ENCODE results near the gene GRM4. TPM values are rescaled to one million over a fixed set of nuclear protein-coding genes. Genes with fewer than 3 reads are reported as not detected.
"Not testable (repeated sequence)": the region's sequence is repeated elsewhere in the genome, so short reads cannot be mapped to it uniquely, and the experiment has no call there.

The GRM4 gene
- total and polyA plus RNA-seq, 11 donors: 0.20 TPM; not detected in 10

GRCh38 chr6:34020278-34020677, 125.6 kb downstream of the GRM4 start:
- TF ChIP-seq, protein P1, sequence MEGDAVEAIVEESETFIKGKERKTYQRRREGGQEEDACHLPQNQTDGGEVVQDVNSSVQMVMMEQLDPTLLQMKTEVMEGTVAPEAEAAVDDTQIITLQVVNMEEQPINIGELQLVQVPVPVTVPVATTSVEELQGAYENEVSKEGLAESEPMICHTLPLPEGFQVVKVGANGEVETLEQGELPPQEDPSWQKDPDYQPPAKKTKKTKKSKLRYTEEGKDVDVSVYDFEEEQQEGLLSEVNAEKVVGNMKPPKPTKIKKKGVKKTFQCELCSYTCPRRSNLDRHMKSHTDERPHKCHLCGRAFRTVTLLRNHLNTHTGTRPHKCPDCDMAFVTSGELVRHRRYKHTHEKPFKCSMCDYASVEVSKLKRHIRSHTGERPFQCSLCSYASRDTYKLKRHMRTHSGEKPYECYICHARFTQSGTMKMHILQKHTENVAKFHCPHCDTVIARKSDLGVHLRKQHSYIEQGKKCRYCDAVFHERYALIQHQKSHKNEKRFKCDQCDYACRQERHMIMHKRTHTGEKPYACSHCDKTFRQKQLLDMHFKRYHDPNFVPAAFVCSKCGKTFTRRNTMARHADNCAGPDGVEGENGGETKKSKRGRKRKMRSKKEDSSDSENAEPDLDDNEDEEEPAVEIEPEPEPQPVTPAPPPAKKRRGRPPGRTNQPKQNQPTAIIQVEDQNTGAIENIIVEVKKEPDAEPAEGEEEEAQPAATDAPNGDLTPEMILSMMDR (IDR thresholded peaks at IDR 0.05): no peak
- no peak for TF ChIP-seq POLR2A (IDR thresholded peaks at IDR 0.05)
- H3K27ac ChIP-seq: no peak overlapping the region
- H3K27me3 ChIP-seq: peaks cover 0 to 36% (median 3%) of the 10 kb centered on the region in 9 donors
- peaks cover 0 to 3% (median 0%) of the 10 kb centered on the region in 12 donors for H3K9me3 ChIP-seq
- DNase-seq: no peak
- intact Hi-C loops (cut with DNase I): loop anchor here in 2 of 10 donors (10.0 kb wide), 1 partner anchor 435 kb away; the partner anchor contains the start of gene BAK1 (in 2 of the 2)
- no peak overlapping the region for H3K4me3 ChIP-seq
- no peak for ATAC-seq
- WGBS, 4 donors: 86 to 95% (median 89%) methylated on average over 4 to 5 of the region's 5 CpGs
- no peaks in the 10 kb centered on the region for H3K4me1 ChIP-seq
- H3K36me3 ChIP-seq: no peaks in the 10 kb centered on the region

DNA sequence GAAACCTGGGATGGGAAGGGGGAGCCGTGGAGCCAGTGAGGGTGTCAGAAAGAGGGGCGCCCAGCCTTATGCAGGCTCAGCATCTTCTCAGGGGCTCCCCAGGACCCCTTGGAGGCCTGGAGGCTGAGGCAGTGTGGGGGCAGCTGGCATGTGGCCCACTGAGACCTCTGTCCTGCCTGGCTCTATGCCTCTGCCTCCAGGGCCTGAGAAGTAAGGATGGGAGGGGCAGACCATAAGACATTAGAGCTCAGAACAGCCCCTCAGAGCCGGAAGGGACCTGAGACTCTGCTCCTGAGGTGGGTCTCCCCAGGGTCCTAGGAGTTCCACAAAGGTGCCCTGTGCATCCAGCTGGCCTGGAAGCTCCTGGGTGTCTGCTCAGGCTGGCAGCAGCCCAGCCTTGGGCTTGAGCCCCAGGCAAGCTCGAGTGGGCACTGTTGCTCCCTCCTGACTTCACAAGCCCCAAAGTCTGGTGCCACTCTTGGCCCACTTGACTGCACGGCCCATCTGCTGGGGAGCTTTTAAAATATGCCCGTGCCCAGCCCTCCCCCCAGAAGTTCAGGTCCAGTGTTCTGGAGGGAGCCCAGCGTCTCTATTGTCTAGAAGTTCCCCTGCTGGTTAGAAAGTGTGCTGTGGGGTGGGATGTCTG, 126.8 kb downstream of the GRM4 start:
- WGBS, 4 donors: 70 to 73% (median 72%) methylated on average over 5 to 7 of the region's 7 CpGs

GRCh38 chr6:34018026-34018425, 127.9 kb downstream of the GRM4 start:
- ATAC-seq: no peak
- TF ChIP-seq, protein P1 (IDR thresholded peaks at IDR 0.05): no peak
- no peak for TF ChIP-seq POLR2A (IDR thresholded peaks at IDR 0.05)
- 71 to 79% (median 74%) methylated on average over 6 of the region's 6 CpGs for WGBS, 4 donors
- Histone ChIP-seq H3K9me3 (no peaks in the 10 kb centered on the region), H3K27ac (no peak overlapping the region), H3K4me1 (no peaks in the 10 kb centered on the region), H3K27me3 (peaks cover 0 to 24% (median 0%) of the 10 kb centered on the region in 9 donors), H3K36me3 (no peaks in the 10 kb centered on the region), H3K4me3 (no peak overlapping the region)
- intact Hi-C loops (cut with DNase I): loop anchor here in 1 of 10 donors (10.0 kb wide), 1 partner anchor 153 kb away; no protein-coding TSS in a partner anchor
- DNase-seq: no peak

More for the DNA sequence above, 126.8 kb downstream of the GRM4 start:
- peaks cover 0 to 29% (median 3%) of the 10 kb centered on the region in 9 donors for H3K27me3 ChIP-seq
- no peak for TF ChIP-seq POLR2A (IDR thresholded peaks at IDR 0.05)
- TF ChIP-seq, protein P1 (IDR thresholded peaks at IDR 0.05): no peak
- intact Hi-C loops (cut with DNase I): loop anchor here in 1 of 10 donors (10.0 kb wide), 1 partner anchor 154 kb away; no protein-coding TSS in a partner anchor
- H3K4me3 ChIP-seq: no peak overlapping the region
- peak in 1 of 5 donors; percentile 47 for DNase-seq
- H3K9me3 ChIP-seq: peaks cover 0 to 3% (median 0%) of the 10 kb centered on the region in 12 donors
- no peak overlapping the region for H3K27ac ChIP-seq
- H3K4me1 ChIP-seq: no peaks in the 10 kb centered on the region
- no peaks in the 10 kb centered on the region for H3K36me3 ChIP-seq
- no peak for ATAC-seq

- TF ChIP-seq, protein P1 (IDR thresholded peaks at IDR 0.05): no peak
- no peak for TF ChIP-seq POLR2A (IDR thresholded peaks at IDR 0.05)
- intact Hi-C loops (cut with DNase I): loop anchor here in 1 of 10 donors (10.0 kb wide), 1 partner anchor 152 kb away; no protein-coding TSS in a partner anchor
- Histone ChIP-seq H3K36me3 (no peaks in the 10 kb centered on the region), H3K27me3 (peaks cover 0 to 16% (median 0%) of the 10 kb centered on the region in 9 donors), H3K4me3 (no peak overlapping the region), H3K9me3 (no peaks in the 10 kb centered on the region), H3K27ac (no peak overlapping the region), H3K4me1 (no peaks in the 10 kb centered on the region)
- peak in 1 of 5 donors; percentile 59 for DNase-seq
- no peak for ATAC-seq
- 93 to 98% (median 95%) methylated on average over 43 to 54 of the region's 54 CpGs for WGBS, 4 donors
Measured at GRCh38 chr6:34017106-34017805, 128.6 kb downstream of the GRM4 start.

DNA sequence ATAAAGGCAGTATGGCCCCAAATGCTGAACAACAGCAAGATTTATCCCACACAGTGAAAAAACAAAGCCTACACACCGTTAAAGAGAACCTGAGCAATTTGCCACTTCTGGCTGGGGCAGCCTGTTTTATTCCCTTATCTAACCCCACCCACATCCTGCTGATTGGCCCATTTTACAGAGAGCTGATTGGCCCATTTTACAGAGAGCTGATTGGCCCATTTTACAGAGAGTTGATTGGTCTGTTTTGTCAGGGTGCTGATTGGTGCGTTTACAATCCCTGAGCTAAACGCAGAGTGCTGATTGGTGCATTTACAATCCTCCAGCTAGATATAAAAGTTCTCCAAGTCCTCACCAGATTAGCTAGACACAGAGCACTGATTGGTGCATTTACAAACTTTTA, 129.3 kb downstream of the GRM4 start:
- H3K9me3 ChIP-seq, H3K4me1 ChIP-seq, H3K36me3 ChIP-seq, H3K4me3 ChIP-seq, ATAC-seq, DNase-seq, H3K27ac ChIP-seq: not testable (repeated sequence)
- WGBS, 4 donors: 91 to 96% (median 92%) methylated on average over 3 of the region's 3 CpGs
- intact Hi-C loops (cut with DNase I): loop anchor here in 1 of 10 donors (10.0 kb wide), 1 partner anchor 152 kb away; no protein-coding TSS in a partner anchor
- peaks cover 0 to 12% (median 0%) of the 10 kb centered on the region in 9 donors for H3K27me3 ChIP-seq

Data from heart left ventricle (tissue), 16 donors.